Nephron progenitor cell (in vitro differentiated cells): ENCODE data around the gene KLHL29.
A peak's percentile ranks its signal among the peaks of the same experiment; 100 is the strongest.

Experiments used
- DNase-seq: peaks from one replicate; pipeline ENCODE4 v3.0.0; 2021
- H3K27ac Mint-ChIP-seq: 2 replicates; pipeline ENCODE4 v1.8.0; 2021; ENCODE audit warnings: mild to moderate bottlenecking, moderate library complexity, mixed read lengths
- H3K27me3 Mint-ChIP-seq: 2 replicates; pipeline ENCODE4 v1.8.0; 2021; ENCODE audit warnings: mild to moderate bottlenecking, low read depth, mixed read lengths; ENCODE audit not compliant: poor library complexity
- H3K36me3 Mint-ChIP-seq: 2 replicates; pipeline ENCODE4 v1.8.0; 2021; ENCODE audit warnings: low read depth, mixed read lengths
- H3K4me1 Mint-ChIP-seq: 2 replicates; pipeline ENCODE4 v1.8.0; 2021; ENCODE audit warnings: mixed read lengths
- H3K4me3 Mint-ChIP-seq: 2 replicates; pipeline ENCODE4 v1.8.0; 2021; ENCODE audit warnings: mild to moderate bottlenecking, moderate library complexity, mixed read lengths
- H3K9me3 Mint-ChIP-seq: 2 replicates; pipeline ENCODE4 v1.8.0; 2021; ENCODE audit warnings: mild to moderate bottlenecking, moderate library complexity, mixed read lengths
- TF ChIP-seq, protein P1 (sequence below): fragments of 200-600 bp; sonication (generic); IDR thresholded peaks from 2 replicates; pipeline ENCODE4 v1.5.0; 2021; ENCODE audit warnings: antibody characterized with exemption

KLHL29 gene

DNA sequence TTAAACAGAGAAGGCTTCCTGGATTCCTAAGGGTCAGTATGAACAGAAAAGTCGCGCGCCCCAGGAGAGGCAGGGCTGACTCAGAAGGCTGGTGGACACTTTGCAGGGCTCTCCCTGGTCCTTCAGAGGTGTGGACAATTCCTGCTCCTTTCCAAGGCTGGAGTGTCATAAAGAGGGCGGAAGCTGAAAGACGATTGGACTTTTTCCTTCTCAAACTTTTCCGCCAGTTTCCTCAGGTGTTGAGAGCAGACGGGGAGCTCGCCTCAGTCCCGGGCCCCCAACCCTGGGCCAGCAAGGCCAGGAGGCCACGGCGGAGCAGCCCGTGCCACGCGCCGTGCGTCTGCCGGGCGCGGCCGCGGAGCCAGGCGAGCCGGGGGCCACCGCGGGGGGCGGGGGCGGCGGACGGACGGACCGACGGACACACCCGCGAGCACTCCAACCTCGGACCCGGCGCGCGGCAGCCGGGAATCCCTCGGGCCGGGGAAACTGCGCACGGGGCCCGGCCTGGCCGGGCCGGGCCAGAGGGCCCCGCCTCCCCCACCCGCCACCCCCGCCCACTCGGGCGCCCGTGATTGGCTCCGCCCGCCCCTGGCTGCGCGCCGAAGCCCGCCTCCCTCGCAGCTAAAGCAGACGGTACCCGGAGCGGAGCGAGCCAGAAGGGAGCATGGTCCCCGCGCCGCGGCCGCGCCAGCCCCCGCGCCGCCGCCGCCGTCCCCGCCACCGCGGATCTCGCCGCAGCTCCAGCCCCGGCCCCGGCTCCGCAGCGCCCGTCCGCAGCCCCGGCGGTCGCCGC, at the start of gene KLHL29:
TSS of gene KLHL29 (plus strand) at position 629 of the 793 bp plus-strand sequence. CDS start 177,018 bp downstream, outside the sequence.
- TF ChIP-seq, protein P1, sequence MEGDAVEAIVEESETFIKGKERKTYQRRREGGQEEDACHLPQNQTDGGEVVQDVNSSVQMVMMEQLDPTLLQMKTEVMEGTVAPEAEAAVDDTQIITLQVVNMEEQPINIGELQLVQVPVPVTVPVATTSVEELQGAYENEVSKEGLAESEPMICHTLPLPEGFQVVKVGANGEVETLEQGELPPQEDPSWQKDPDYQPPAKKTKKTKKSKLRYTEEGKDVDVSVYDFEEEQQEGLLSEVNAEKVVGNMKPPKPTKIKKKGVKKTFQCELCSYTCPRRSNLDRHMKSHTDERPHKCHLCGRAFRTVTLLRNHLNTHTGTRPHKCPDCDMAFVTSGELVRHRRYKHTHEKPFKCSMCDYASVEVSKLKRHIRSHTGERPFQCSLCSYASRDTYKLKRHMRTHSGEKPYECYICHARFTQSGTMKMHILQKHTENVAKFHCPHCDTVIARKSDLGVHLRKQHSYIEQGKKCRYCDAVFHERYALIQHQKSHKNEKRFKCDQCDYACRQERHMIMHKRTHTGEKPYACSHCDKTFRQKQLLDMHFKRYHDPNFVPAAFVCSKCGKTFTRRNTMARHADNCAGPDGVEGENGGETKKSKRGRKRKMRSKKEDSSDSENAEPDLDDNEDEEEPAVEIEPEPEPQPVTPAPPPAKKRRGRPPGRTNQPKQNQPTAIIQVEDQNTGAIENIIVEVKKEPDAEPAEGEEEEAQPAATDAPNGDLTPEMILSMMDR = no peak
- Mint-ChIP-seq H3K27ac (no peak within 1 kb of the TSS), H3K9me3 (no peaks in the 10 kb centered on the region), H3K4me3 (peak within 1 kb of the TSS; percentile 93), H3K4me1 (peaks cover 37% of the 10 kb centered on the region), H3K27me3 (peaks cover 74% of the 10 kb centered on the region), H3K36me3 (no peaks in the 10 kb centered on the region)
- DNase-seq = peak; percentile 83

DNA sequence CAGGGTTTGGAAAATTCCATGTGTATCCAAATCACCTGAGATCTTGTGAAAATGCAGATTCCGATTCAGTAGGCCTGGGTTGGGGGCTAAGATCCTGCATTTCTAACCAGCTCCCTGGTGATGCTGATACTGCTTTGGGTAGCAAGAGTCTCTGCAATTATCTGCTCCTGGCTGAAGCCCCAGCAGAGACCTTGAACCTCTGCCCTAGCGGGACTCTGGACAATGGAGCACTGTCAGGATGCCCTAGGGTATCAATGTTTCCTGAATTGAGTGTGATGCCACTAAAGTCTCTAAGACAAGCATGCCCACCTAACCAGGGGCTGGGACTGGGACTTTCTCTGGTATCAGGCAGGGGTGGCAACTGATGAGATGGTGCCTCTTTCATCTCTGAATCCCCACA, 49.4 kb upstream of the KLHL29 start:
- H3K9me3 Mint-ChIP-seq = peaks cover 13% of the 10 kb centered on the region
- TF ChIP-seq, protein P1 = no peak
- H3K27me3 Mint-ChIP-seq = peaks cover 31% of the 10 kb centered on the region
- H3K27ac Mint-ChIP-seq = no peak overlapping the region
- DNase-seq = no peak
- peaks cover 16% of the 10 kb centered on the region for H3K4me1 Mint-ChIP-seq
- no peak overlapping the region for H3K4me3 Mint-ChIP-seq
- H3K36me3 Mint-ChIP-seq = no peaks in the 10 kb centered on the region

DNA sequence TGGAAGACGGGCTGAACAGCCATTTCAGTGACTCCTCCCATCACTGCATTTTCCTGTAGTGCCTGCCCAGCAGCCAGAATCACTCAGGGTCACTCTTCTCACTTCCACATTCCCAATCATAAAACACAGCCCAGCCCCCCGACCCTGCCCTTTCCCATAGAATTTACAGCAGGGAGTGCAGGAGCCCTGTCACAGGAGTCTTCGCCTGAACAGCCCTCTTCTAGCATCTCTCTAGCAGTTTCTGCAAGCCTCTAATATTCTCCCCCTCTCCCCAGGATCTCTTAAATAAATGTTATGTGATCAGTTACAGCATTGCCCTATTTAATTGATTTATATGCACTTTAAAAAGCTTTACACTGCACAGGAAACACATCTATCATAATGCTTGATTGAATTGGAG, 42.9 kb upstream of the KLHL29 start:
- H3K4me1 Mint-ChIP-seq = peaks cover 6% of the 10 kb centered on the region

DNA sequence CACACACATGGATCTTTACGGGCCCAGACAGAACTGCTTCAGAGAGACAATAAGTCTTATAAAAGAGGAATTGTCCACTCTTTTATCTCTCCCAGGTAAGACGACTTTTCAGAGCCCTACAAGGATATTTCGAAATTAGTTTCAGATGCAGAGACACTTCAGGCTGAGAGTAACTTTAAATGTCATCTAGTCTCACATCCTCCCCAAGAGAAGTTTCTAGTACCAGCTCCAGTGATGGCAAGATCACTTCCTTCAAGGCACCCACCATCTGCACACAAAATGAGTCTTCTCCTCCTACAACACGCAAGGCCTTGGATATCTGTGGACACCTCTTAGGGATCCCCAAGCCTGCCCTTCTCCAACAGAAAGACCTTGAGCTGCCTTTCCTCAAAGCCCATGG, 39.0 kb upstream of the KLHL29 start:
- no peak for DNase-seq
- Mint-ChIP-seq H3K36me3 (no peaks in the 10 kb centered on the region), H3K4me1 (peaks cover 18% of the 10 kb centered on the region), H3K4me3 (no peak overlapping the region), H3K27ac (no peak overlapping the region), H3K27me3 (peaks cover 29% of the 10 kb centered on the region), H3K9me3 (peaks cover 6% of the 10 kb centered on the region)
- TF ChIP-seq, protein P1 = no peak

More for the DNA sequence above, 42.9 kb upstream of the KLHL29 start:
- Mint-ChIP-seq H3K4me3 (no peak overlapping the region), H3K9me3 (peaks cover 21% of the 10 kb centered on the region), H3K36me3 (no peaks in the 10 kb centered on the region), H3K27ac (no peak overlapping the region), H3K27me3 (peaks cover 29% of the 10 kb centered on the region)
- TF ChIP-seq, protein P1 = no peak
- no peak for DNase-seq

DNA sequence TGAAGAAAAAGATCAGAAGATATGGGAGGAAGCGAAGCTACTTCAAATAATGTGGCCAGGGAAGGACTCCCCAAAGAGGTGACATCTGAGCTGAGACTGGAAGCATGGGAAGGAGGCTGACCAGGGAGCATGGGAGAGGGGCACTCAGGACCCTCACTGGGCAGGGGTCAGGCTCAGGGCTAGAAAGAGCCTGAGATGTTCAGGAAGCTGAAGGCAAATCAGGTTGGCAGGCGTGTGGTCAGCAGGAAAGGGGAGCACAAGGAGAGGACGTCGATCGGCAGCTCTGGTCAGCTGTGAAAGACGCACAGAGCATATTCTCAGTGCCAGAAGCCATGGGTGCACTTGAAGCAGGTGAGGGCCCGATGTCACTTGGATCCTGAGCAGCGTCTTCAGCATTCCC, 38.2 kb upstream of the KLHL29 start:
- Mint-ChIP-seq H3K4me3 (no peak overlapping the region), H3K27ac (no peak overlapping the region), H3K9me3 (peaks cover 3% of the 10 kb centered on the region), H3K4me1 (peaks cover 21% of the 10 kb centered on the region), H3K36me3 (no peaks in the 10 kb centered on the region), H3K27me3 (peaks cover 23% of the 10 kb centered on the region)
- TF ChIP-seq, protein P1 = no peak
- no peak for DNase-seq
